ENCODE results near the gene CTNNBL1.
"Not testable (repeated sequence)": the region's sequence is repeated elsewhere in the genome, so short reads cannot be mapped to it uniquely, and the experiment has no call there.

The CTNNBL1 gene, protein sequence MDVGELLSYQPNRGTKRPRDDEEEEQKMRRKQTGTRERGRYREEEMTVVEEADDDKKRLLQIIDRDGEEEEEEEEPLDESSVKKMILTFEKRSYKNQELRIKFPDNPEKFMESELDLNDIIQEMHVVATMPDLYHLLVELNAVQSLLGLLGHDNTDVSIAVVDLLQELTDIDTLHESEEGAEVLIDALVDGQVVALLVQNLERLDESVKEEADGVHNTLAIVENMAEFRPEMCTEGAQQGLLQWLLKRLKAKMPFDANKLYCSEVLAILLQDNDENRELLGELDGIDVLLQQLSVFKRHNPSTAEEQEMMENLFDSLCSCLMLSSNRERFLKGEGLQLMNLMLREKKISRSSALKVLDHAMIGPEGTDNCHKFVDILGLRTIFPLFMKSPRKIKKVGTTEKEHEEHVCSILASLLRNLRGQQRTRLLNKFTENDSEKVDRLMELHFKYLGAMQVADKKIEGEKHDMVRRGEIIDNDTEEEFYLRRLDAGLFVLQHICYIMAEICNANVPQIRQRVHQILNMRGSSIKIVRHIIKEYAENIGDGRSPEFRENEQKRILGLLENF

DNA sequence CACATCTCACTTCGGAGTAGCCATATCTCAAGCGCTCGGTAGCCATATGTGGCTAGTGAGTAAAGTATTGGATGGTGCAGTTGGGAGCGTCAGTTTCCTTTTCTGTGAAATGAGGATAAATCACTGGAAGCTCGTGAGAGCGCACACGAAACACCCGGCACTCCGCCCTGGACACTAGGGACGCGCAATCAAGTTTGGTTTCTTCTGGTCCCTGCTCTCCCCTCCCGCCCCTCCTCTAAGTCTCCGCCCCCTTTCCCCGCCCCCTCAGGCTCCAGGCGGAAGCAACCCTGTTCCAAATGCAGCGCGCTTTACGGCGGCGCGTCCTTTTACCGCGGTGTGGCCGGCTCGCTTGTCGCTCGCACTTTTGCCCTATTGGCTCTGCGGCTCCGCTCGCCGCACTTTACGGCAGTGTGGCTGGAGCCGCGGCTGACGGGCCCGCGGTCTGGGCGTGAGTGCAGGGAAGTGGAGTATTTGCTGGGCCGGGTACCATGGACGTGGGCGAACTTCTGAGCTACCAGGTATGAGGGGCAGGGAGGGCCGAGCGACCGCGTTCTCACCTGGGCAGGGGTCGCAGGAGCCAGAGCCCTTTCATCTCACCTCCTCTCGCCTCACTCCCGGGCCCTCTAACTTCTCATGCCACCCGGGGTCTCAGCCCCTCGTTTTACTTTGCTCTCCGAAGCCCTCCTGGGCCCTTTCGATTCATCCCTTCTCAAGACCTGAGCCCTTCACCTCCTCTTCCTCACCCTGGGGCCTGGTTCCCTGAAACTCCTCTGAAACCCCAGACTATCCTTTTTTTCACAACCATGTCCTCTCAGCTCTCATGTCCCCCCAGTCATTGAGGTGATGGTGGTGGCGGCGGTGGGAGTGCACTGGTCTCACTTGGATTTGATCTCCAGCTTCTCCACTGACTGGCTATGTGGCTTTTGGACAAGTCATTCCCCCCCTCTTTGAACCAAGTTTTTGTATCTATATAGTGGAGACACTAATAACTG is at the start of gene CTNNBL1:
Gene CTNNBL1, plus strand, starts transcription at position 396 of the 992 bp plus-strand sequence. Its CDS starts 93 bp downstream, at position 489.
- DNase-seq = peak; percentile 94

DNA sequence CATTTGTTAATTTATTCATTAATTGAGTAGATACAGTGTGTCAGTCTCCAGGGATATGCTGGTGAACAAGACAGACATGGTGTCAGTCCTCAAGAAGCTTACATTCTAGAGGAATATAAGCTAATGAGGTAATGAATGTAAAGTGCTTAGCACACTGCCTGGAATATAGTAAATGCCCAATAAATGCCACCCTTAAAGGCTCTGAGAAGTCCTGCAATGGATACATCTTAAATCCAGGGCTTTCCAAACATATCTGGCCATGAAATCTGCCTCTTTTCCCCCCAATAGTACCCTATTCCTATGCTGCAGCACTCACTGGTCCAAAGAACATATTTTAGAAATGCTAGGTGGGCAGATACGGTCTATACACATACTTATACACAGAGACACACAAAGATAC is 49.2 kb upstream of the CTNNBL1 start:
- DNase-seq = no peak

DNA sequence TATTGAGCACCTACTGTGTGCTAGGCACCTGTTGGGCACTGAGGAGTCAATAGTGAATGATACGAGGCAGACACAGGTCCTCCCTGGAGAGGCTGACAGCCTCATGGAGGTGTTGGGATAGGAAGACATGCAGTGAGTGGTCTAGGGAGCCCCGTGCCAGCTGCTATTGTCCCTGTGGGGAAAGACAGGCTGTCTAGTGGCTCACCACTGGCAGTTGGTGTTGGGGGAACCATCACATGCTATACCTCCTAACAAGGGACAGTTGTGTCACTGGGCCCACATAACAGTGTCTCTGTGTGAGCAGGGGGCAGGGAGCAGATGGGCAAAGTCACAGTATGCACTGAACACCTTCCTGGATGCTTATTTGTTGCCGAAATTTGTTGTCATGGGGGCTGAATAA is 45.9 kb upstream of the CTNNBL1 start:
- no peak for DNase-seq

DNA sequence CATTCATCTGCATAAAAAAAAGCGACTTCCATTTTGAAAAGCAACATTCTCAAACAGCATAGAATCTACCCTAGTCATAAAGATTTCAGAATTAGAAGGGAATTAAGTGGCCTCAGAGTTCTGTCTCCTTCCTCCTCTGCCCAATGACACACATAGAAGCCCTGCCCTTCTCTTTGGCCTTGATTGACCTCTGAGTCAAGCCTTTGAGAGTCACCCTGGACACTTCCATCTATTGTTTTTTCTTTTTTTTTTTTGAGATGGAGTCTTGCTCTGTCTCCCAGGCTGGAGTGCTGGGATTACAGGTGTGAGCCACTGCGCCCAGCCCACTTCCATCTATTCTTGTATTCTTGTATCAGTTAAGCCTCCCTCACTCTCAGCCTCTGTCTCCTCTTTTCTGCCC is 44.8 kb upstream of the CTNNBL1 start:
- DNase-seq = no peak

DNA sequence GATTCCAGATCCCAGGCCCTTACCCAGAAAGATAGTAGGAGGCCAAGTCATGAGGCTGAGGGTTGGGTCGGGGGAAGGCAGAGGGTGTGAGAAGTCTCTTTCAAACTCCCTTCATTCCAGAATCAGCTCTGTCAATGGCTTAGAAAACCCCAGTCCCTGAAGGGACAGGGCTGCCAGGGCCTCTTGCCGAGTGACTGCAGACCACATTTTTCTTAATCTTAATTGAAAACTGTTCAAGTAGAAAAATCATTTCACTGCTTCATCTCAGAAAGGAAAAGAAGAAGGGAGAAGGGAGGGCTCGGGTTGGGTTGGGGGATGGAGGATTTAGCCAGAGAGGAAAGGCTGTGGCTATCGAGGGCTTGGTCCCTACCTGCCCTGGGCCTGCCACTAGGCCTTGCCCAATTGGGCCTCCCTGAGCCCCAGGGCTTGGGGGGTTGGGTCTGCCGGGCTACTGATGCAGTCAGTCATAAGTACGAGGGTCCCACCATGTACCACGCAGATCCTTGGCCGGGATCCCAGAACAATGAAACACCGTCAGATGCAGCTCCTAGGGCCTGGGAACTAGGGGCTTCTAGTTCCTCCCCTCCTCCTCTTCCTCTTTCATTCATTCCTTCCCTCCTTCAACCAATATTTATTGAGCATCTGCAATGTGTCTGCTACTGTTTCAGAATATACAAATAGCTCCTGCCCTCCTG is 44.0 kb upstream of the CTNNBL1 start:
- no peak for DNase-seq

DNA sequence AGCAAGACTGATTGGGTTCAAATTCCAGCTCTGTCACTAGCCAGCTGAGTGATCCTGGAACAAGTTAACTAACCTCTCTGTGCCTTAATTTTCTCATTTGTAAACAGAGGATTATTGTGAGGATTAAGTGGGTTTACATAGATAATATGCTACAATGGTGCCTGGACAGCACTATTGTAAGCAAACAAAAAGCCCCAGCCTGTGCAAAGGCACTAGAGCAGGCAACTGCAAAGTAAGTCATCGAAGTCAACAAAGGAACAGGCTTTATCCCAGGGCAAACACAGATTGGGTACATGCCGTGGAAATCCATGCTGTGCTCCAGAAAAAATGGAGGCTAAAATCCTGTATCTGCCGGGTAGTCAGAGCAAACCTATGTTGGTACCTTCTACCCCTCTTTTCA is 43.2 kb upstream of the CTNNBL1 start:
- no peak for DNase-seq

DNA sequence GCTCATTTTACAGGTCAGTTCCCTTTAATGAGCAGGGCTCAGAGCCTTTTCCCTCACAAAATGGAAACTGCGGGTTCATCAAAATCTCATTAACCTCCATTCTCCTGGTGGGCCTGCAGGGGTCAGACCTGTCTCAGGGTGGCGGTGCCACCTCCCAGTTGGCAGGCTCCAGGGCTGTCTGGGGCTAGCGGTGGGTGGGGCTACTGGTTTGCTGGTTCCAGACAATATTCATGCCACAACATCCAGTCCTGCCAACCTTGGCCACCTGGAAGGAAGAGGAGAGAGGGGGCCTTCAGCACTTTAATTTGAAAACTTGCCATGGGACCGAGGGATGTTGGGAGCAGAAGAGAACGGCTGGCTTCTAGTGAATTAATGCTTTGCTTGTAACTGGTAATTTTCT is 41.9 kb upstream of the CTNNBL1 start:
- DNase-seq = no peak

DNA sequence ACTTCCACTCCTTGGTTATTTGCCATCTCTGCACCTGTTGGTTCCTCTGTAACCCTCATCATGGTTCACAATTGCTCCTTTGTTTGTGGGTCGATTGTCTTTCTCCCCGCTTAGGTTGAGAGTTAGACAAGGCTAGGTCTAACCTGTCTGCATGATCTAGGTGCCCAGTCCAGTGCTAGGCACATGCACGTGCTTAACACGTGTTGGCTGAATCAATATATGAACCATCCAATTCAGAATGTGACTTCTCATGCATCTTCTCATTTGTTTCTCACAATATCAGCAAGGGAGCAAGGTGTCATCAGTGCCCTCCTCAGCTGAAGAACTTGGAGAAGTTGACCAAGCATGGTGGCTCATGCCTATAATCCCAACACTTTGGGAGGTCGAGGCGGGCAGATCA is 36.9 kb upstream of the CTNNBL1 start:
- no peak for DNase-seq

DNA sequence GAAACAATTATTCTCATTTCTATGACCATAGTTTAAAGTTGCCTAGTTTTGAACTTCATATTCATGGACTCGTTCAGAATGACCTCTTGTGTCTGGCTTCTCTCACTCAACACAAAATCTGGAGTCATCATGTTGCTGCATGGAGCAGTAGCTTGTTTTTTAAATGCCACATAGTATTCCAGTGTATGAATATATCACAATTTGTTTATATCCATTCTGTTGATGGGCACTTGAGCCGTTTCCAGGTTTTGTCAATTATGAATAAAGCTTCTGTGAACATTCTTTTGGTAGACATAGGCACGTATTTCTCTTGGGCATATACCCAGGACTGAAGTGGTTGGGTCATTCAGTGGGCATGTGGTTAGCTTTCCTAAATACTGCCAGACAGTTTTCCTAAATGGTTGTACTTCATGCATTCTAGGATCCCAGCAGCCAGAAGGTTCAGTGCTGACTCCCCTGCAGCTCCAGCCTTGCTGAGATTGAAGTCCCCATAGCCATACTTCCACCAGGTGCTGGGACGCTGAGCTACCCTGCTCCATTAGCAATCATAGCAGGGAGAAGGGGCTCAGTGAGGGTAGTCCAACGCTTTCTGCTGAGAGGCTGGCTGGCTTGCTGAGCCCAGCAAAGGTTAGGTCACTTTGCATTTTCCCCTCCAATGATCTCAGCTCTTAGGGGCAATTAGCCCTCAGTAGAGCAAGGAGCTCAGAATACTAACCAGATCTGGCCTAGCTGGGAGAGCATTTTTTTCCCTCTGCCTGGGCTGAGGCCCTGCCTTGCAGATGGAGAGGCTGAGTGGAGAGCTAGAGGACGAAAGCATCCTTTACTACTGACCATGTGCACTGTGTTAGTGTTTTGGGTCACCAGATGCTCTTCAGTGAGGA is 35.7 kb upstream of the CTNNBL1 start:
- no peak for DNase-seq

DNA sequence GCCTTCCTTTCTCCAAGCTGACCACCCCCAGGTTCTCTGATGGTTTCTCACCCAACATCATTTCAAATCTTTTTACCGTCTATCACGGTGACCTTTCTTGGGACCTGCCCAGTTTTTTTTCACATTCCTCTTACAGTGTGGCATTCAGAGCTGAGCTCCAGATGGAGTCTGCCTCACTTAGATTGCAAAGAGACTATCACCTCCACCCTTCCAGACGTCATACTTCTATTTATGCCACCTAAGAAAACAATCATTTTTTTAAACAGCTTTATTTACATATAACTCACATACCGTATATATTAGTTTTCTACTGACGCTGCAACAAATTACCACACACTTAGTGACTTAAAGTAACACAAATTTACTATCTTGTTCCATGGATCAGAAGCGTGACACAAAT is 32.3 kb upstream of the CTNNBL1 start:
- DNase-seq = no peak

DNA sequence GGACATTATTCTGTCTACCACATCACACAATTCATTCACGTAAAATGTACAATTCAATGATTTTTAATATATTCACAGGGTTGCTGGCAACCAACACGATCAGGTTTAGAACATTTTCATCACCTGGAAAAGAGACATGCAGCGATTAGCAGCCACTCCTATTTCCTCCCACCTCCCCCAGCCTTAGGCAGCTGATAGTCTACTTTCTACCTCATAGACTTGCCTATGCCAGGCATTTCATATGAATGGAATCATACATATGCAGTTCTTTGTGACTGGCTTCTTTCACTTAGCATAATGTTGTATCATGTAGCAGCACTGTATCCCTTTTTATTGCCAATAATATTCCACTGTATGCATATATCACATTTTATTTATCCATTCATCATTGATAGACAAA is 31.5 kb upstream of the CTNNBL1 start:
- DNase-seq = no peak

DNA sequence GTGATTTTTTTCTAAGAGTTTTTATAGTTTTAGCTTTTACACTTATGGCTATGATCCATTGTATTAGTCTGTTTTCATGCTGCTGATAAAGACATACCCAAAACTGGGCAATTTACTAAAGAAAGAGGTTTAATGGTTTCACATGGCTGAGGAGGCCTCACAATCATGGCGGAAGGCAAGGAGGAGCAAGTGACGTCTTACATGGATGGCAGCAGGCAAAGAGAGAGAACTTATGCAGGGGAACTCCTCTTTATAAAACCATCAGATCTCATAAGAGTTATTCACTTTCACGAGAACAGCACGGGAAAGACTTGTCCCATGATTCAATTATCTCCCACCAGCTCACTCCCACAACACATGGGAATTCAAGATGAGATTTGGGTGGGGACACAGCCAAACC is 29.2 kb upstream of the CTNNBL1 start:
- DNase-seq = not testable (repeated sequence)

DNA sequence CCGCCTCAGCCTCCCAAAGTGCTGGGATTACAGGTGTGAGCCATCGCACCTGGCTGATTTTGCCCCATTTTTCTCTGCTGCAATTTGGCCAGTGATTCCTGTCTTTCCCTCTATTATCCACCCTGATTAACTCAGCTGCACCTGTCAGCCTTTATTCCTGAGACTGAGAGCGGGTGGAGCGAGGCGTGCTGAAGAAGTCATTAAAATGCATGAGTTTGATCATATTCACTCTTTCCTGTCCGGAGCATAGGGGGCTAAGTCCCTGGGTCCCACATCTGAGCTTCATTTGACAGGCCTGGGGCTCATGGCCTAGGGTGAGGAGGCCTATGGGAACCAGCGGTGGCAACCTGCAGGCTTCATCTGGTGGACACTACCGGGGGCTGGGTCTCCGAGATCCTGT is 25.7 kb upstream of the CTNNBL1 start:
- DNase-seq = no peak

DNA sequence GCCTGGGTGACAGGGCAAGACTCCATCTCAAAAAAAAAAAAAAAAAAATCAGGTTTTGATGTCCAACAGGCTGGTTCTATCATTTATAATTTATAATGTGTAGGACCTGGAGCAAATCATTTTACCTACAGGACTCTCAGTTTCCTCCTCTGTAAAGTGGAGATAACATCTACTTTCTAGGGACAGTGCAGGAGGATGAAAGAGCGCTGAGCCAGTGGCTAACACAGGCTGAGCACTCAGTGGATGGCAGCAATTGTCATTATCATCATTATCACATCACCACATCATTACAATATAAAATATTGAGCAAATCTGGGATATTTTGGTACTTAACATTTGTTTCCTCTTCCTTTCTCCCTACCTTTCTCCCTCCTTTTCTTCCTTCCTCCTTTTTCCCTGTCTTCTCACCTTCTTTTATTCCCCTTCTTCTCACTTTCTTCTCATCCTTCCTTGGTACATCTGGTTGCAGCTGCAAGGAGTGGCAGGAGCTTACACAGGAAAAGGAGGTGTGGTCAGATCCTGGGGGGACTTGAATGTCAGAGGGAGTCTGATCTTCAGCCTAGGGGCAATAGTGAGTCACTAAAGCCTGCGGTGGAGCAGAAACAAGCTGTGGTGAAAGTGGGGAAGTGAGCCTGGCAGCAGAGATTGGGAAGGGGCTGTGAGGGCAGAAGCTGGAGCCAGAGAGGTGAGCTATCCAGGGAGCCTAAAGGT is 24.6 kb upstream of the CTNNBL1 start:
- DNase-seq = no peak

DNA sequence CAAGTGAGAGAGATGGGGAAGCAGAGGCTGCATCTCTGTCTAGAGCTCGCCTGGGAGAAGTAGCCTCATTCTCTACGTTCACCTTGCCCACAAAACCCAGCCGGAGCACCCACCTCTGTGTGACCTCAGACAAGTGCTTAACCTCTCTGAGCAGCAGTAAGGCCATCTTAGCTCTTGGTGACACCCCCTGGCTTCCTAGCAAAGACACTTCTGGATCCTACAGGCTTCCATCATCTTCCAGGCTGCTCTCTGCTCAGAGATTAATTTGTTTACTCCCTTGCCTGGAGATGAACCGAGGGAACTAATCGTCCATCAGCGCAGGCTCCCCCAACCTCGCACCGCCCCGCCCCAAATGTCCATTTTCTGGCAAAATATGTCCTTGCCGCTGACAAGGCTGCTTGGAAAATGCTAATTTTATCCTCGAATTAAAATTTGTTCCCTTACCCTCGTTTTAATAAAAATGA is 24.0 kb upstream of the CTNNBL1 start:
- DNase-seq = no peak

DNA sequence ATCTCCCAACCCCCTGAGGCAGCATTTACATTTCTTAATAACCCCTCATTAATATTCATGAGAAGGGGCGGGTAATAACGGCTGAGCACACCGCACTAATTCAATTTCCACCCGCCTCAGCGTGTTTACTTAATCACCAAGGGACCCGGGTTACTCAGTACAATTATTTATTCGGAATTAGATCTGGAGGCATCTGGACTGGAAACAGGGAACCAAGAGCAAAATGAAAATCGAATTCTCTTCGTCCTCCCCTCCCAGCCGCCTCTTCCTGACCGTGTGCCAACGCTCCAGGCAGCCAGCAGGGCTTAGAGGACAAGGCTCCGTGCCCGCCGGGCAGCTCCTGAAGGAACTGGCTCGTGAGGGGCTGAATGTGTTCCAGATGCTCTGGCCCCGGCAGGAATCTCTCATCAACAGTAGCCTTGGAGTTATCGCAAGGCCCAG is 23.5 kb upstream of the CTNNBL1 start:
- DNase-seq = no peak

DNA sequence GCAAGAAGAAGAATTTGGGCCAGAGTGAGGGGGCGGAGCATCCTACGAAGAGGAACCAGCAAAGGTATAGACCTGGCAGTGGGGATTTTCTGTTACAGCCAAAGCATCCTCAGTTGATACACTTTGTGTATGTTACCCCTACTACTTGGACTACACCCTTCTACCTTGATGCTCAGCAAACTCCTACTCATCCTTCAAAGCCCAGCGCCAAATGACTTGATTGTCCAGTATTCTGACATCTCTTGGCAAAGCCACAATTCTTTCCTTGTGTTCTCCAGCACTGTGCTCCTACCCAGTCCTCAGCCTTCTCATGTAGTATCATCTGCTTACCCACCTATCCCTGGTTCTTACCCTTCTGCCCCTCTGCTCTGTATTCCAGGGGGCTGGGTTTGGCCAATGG is 21.7 kb upstream of the CTNNBL1 start:
- no peak for DNase-seq

DNA sequence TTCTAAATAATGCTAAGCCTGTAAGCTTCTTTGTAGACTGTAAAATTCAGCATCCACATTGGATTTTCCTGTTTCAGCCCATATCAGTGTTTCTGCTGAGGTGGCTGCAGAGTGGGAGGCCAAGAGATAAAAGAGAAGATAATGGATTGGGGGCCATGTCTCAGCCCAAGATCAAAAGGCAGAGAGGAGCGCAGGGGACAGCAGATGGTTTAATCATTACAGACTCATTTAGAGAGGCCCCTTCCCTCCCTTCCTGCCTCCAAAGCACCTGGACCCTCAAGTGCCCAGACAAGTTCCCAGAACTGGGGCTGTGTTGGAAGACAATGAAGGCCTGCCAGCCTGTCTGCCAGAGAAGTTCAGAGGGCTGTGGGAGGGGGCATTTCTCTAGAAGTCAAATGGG is 20.4 kb upstream of the CTNNBL1 start:
- no peak for DNase-seq

DNA sequence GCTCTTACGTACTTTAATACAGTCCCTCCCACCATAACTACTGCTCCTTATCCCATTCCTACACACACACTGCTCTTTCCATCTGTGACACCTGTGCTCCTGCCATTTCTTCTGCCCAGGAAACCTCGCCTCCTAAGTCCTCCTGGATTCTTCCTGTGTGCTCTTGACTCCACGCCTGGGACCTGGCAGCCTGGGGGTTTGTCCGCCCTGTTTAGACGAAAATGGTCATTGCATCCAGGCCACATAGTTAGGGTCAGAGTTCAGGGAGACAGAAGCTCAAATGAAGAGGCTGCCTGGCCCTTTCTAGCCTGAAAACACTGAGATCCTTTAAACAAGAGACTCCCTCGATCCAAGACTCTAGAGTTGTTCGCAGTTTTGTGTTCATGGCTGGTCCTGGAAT is 17.4 kb upstream of the CTNNBL1 start:
- no peak for DNase-seq

DNA sequence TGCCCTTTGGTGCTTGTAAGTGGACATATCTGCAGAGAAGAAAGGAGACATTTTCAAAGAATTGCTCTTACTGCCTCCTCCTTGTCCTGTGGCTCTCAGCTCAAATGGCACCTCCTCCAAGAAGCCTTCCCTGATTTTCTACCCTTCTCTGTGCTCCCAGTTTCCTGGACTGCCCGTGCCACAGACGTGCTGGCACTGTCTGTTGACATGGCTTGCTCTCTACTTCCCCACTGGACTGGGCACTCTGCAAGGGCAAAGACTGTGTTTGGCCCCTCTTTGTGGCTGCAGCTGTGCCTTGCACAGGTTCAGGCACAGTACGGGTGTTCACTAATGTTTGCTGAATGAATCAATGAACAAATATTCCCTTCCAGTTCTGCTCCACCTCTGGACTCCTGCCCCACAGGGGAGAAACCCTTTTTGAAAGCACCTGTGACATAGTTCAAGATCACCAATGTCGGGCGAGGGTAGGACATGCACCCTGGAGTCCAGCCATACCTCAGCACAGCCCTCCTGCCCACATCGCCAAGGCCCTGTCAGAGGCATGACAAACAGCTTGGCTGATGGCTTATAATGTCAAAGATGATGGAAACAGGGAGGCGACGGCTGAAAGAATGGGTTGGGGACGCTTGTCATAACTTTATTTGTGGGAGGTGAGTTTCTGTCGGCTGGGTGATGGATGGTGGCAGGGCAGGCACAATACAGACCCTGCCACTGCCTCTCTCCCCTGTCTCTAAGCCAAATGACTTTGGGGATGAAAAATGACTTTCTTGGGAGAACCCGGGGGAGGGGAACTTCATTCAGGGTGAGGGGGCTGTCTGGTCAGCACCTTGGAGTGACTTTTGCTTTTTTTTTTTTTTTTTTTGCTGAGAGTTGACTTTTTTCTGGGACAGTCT is 15.6 kb upstream of the CTNNBL1 start:
- no peak for DNase-seq

Measured in activated effector memory CD4-positive, alpha-beta T cell treated with Interleukin-2 at 50 U/mL for 16 hours (primary cell).